Esophagus muscularis mucosa (tissue), 4 donors: ENCODE data around the gene OR5D16. TPM values are rescaled to one million over a fixed set of nuclear protein-coding genes. Genes with fewer than 3 reads are reported as not detected.
"Not testable (repeated sequence)": the region's sequence is repeated elsewhere in the genome, so short reads cannot be mapped to it uniquely, and the experiment has no call there.

Experiments used
- DNase-seq: peaks from one replicate; pipeline ENCODE4 v3.0.0-alpha.2; 2017; ENCODE audit errors: extremely low spot score
- H3K27ac ChIP-seq, 4 donors: fragments of 200-600 bp; sonication (generic); replicated peaks in 1 of 4; 1 replicate in 3 of 4; 2 replicates in 1 of 4; pipeline ENCODE4 v1.5.1; 2016 to 2019; ENCODE audit warnings: mild to moderate bottlenecking in 1 of 4
- H3K27me3 ChIP-seq, 4 donors: fragments of 200-600 bp; sonication (generic); one replicate each; pipeline versions ENCODE4 v1.5.1 to v1.6.0; 2016 to 2019
- H3K36me3 ChIP-seq, 4 donors: fragments of 200-600 bp; sonication (generic); one replicate each; pipeline ENCODE4 v1.5.1; 2016 to 2019
- H3K4me1 ChIP-seq, 4 donors: fragments of 200-600 bp; sonication (generic); one replicate each; pipeline ENCODE4 v1.5.1; 2016 to 2019
- H3K4me3 ChIP-seq, 4 donors: fragments of 200-600 bp; sonication (generic); 1 replicate in 2 of 4; 2 replicates in 2 of 4; pipeline ENCODE4 v1.5.1; 2016 to 2019; ENCODE audit warnings: mild to moderate bottlenecking in 4 of 4, moderate library complexity in 1 of 4
- H3K9me3 ChIP-seq, 4 donors: fragments of 200-600 bp; sonication (generic); 1 replicate in 3 of 4; 2 replicates in 1 of 4; pipeline ENCODE4 v1.5.1; 2016 to 2019
- EP300 ChIP-seq: sonication (generic); formaldehyde crosslinking; IDR thresholded peaks from one replicate; pipeline ENCODE4 v1.6.1; 2017; ENCODE audit warnings: antibody characterized with exemption
- POLR2A ChIP-seq: fragments of 450-650 bp; IDR thresholded peaks from one replicate; pipeline ENCODE4 v1.6.1; 2017; ENCODE audit warnings: antibody characterized with exemption, moderate library complexity, mild to moderate bottlenecking, low read depth
- POLR2AphosphoS5 ChIP-seq, 2 donors: sonication (generic); formaldehyde crosslinking; IDR thresholded peaks; one replicate each; pipeline ENCODE4 v1.6.1; 2017; ENCODE audit warnings: antibody characterized with exemption in 2 of 2
- WGBS: methylation state at CpG from one replicate; pipeline ENCODE4 v1.1.5; 2018; 5-methylcytosine and 5-hydroxymethylcytosine counted together
- intact Hi-C: fragments of 100-400 bp; cut with DNase I; formaldehyde crosslinking; loops from one replicate; pipeline ENCODE4 v1.15.1; 2023
- total RNA-seq, 4 donors: library from RNA; depleted of rRNA; stranded (reverse); fragments of >200 nt; gene quantifications; one replicate each; pipeline versions ENCODE4 v1.1.0 to v1.2.1, GENCODE V29; 2016
- TF ChIP-seq, protein P1 (sequence below), 3 experiments: fragments of 200-600 bp in 2 of 3; fragments of 450-650 bp in 1 of 3; sonication (generic) in 2 of 3; IDR thresholded peaks; one replicate each; pipeline ENCODE4 v1.5.1; 2017 to 2019; ENCODE audit warnings: antibody characterized with exemption in 3 of 3, mild to moderate bottlenecking in 2 of 3, moderate library complexity in 1 of 3

OR5D16 gene
- total RNA-seq, 4 donors from 2014 or later, result not detected

DNA sequence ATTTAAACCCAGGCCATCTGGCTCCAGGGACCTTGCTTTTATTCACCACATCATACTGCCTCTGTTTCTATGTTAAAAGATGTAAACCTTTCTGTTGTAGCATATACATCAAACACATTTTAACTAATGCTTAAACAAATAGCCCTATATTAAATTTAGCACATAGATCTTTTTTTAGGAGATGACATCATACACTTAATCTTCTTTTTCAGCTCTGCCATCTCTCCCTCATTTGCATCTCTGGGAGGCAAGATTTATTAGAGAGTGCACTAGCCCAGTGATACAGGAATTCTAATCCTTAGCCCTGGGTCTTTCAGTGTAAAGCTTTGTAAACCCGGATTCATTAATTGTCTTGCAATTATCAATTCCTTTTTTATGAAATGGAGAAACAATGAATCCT is 13.6 kb downstream of the OR5D16 start:
- no peak for TF ChIP-seq EP300
- TF ChIP-seq, protein P1, sequence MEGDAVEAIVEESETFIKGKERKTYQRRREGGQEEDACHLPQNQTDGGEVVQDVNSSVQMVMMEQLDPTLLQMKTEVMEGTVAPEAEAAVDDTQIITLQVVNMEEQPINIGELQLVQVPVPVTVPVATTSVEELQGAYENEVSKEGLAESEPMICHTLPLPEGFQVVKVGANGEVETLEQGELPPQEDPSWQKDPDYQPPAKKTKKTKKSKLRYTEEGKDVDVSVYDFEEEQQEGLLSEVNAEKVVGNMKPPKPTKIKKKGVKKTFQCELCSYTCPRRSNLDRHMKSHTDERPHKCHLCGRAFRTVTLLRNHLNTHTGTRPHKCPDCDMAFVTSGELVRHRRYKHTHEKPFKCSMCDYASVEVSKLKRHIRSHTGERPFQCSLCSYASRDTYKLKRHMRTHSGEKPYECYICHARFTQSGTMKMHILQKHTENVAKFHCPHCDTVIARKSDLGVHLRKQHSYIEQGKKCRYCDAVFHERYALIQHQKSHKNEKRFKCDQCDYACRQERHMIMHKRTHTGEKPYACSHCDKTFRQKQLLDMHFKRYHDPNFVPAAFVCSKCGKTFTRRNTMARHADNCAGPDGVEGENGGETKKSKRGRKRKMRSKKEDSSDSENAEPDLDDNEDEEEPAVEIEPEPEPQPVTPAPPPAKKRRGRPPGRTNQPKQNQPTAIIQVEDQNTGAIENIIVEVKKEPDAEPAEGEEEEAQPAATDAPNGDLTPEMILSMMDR (IDR thresholded peaks at IDR 0.05), result no peak
- no peak for TF ChIP-seq POLR2A
- 75% methylated on average over 1 of the region's 1 CpG for WGBS
- intact Hi-C loops, result no loop called here

DNA sequence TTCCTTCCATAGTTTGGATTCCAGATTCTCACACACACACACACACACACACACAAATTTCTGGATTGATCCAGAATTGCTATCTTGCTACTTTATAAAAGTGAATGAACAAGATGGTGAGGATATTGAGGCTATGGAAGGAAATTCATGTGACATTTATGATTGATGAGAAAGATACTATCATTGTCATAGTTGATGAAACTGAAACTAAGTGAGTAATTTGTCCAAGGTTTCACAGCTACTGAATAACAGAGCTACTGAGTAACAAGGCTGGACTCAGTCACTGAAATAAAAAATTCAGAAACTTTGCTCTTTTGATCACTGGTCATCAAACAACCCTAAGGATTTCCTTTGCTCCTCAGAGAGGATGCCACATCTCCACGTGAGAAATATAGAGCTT is 16.2 kb downstream of the OR5D16 start:
- TF ChIP-seq, protein P1 (IDR thresholded peaks at IDR 0.05), result no peak
- TF ChIP-seq POLR2A, result no peak
- TF ChIP-seq EP300, result no peak
- no peak for TF ChIP-seq POLR2AphosphoS5 (IDR thresholded peaks at IDR 0.05)
- intact Hi-C loops, result no loop called here
- Histone ChIP-seq H3K4me3 (no peak overlapping the region), H3K27ac (no peak overlapping the region), H3K9me3 (no peaks in the 10 kb centered on the region), H3K36me3 (no peaks in the 10 kb centered on the region), H3K4me1 (no peaks in the 10 kb centered on the region), H3K27me3 (peaks cover 0 to 4% (median 0%) of the 10 kb centered on the region in 4 donors)
- no peak for DNase-seq
- WGBS, result 0% methylated on average over 1 of the region's 1 CpG

More for the DNA sequence above, 13.6 kb downstream of the OR5D16 start:
- Histone ChIP-seq H3K4me3 (no peak overlapping the region), H3K9me3 (no peaks in the 10 kb centered on the region), H3K36me3 (no peaks in the 10 kb centered on the region), H3K27ac (no peak overlapping the region), H3K4me1 (no peaks in the 10 kb centered on the region), H3K27me3 (peaks cover 0 to 4% (median 0%) of the 10 kb centered on the region in 4 donors)
- no peak for DNase-seq

- H3K36me3 ChIP-seq, intact Hi-C loops, H3K9me3 ChIP-seq, H3K4me1 ChIP-seq, H3K27me3 ChIP-seq, H3K4me3 ChIP-seq, H3K27ac ChIP-seq, DNase-seq: not testable (repeated sequence)
- WGBS, result 83% methylated on average over 4 of the region's 4 CpGs
Measured at GRCh38 chr11:55867354-55867753, 28.8 kb downstream of the OR5D16 start.

- H3K36me3 ChIP-seq, H3K27ac ChIP-seq, H3K4me1 ChIP-seq, H3K9me3 ChIP-seq, intact Hi-C loops, DNase-seq: not testable (repeated sequence)
- peak overlapping the region in 3 of 4 donors; percentile 12 to 23 (median 14) for H3K4me3 ChIP-seq
- H3K27me3 ChIP-seq, result peaks cover 0 to 21% (median 0%) of the 10 kb centered on the region in 4 donors
- 12% methylated on average over 9 of the region's 33 CpGs for WGBS
Measured at GRCh38 chr11:55872731-55873130, 34.2 kb downstream of the OR5D16 start.

GRCh38 chr11:55873146-55873545 is 34.6 kb downstream of the OR5D16 start:
- Histone ChIP-seq H3K27me3 (peaks cover 0 to 21% (median 0%) of the 10 kb centered on the region in 4 donors), H3K4me3 (peak overlapping the region in 3 of 4 donors; percentile 12 to 23 (median 14))
- H3K36me3 ChIP-seq, DNase-seq, H3K27ac ChIP-seq, H3K9me3 ChIP-seq, intact Hi-C loops, H3K4me1 ChIP-seq: not testable (repeated sequence)
- no CpG with 5 or more reads among the region's 34 CpGs for WGBS

DNA sequence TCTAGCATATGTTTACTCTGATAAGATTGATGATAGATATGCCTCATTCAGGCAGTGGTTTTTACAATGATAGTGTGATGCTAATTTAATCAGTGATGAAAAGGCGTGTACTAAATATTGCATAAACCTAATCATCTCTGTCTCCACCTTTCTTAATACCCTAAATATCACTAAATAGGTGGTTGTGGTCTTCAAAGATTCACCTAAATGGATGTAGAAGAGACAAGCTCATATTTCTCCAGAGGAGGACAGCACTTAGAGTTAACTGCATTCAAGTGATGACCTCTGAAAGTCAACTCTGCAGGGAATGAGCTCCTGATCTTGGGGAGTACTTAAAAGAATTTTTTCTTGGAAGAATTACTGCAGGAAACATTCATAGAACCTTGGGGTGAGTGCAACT is 44.4 kb downstream of the OR5D16 start, which contains the start of gene TRIM51:
TSS of gene TRIM51 (plus strand) at position 301 of the 400 bp plus-strand sequence. CDS start 2,132 bp downstream, outside the sequence.
- H3K9me3 ChIP-seq, H3K27me3 ChIP-seq, H3K36me3 ChIP-seq, intact Hi-C loops, H3K4me1 ChIP-seq, H3K27ac ChIP-seq, DNase-seq, H3K4me3 ChIP-seq: not testable (repeated sequence)
- 84% methylated on average over 1 of the region's 1 CpG for WGBS

- H3K27ac ChIP-seq, H3K4me3 ChIP-seq, intact Hi-C loops, H3K4me1 ChIP-seq, DNase-seq, H3K9me3 ChIP-seq, H3K36me3 ChIP-seq, H3K27me3 ChIP-seq: not testable (repeated sequence)
- WGBS, result 76% methylated on average over 4 of the region's 4 CpGs
Measured at GRCh38 chr11:55884995-55885394, 46.4 kb downstream of the OR5D16 start.

- H3K27ac ChIP-seq, H3K36me3 ChIP-seq, H3K4me1 ChIP-seq, H3K4me3 ChIP-seq, DNase-seq, H3K27me3 ChIP-seq, intact Hi-C loops, H3K9me3 ChIP-seq: not testable (repeated sequence)
- WGBS, result 90% methylated on average over 9 of the region's 9 CpGs
Measured at GRCh38 chr11:55885481-55885880, 46.9 kb downstream of the OR5D16 start.
